MM.1S (cell line): ENCODE data around the gene ACOT13.
"Not testable (repeated sequence)": the region's sequence is repeated elsewhere in the genome, so short reads cannot be mapped to it uniquely, and the experiment has no call there.

Experiments
- DNase-seq: peaks from one replicate; pipeline ENCODE4 v3.0.0-alpha.2; 2015
- H2AFZ ChIP-seq: fragments of 300-600 bp; sonication (generic); 2 replicates; pipeline ENCODE4 v1.6.0; 2016; ENCODE audit warnings: antibody characterized with exemption, low read length
- H3F3A ChIP-seq: fragments of 300-600 bp; sonication (generic); 2 replicates; pipeline ENCODE4 v1.6.1; 2016; ENCODE audit warnings: mild to moderate bottlenecking, antibody characterized with exemption, low read length, moderate library complexity, mixed read lengths; ENCODE audit not compliant: insufficient read depth
- H3K27ac ChIP-seq: fragments of 300-600 bp; sonication (generic); 2 replicates; pipeline ENCODE4 v1.5.1; 2016; ENCODE audit warnings: mild to moderate bottlenecking, low read length
- H3K27me3 ChIP-seq: fragments of 300-600 bp; sonication (generic); replicated peaks from 2 replicates; pipeline ENCODE4 v1.6.0; 2016; ENCODE audit warnings: low read length; ENCODE audit not compliant: insufficient read depth
- H3K36me3 ChIP-seq: fragments of 300-600 bp; sonication (generic); replicated peaks from 2 replicates; pipeline ENCODE4 v1.6.1; 2016; ENCODE audit warnings: mild to moderate bottlenecking, low read length, mixed read lengths; ENCODE audit not compliant: insufficient read depth
- H3K4me1 ChIP-seq: fragments of 300-600 bp; sonication (generic); 2 replicates; pipeline ENCODE4 v1.6.1; 2016; ENCODE audit warnings: low read length, mixed read lengths
- H3K4me2 ChIP-seq: fragments of 300-600 bp; sonication (generic); 2 replicates; pipeline ENCODE4 v1.6.0; 2016; ENCODE audit warnings: low read depth, low read length
- H3K4me3 ChIP-seq: fragments of 300-600 bp; sonication (generic); 2 replicates; pipeline ENCODE4 v1.5.1; 2016; ENCODE audit warnings: low read length, mixed read lengths
- H3K79me2 ChIP-seq: fragments of 300-600 bp; sonication (generic); 2 replicates; pipeline ENCODE4 v1.6.1; 2016; ENCODE audit warnings: mixed run types, low read length, mixed read lengths
- H3K9ac ChIP-seq: fragments of 300-600 bp; sonication (generic); 2 replicates; pipeline ENCODE4 v1.6.1; 2016; ENCODE audit warnings: low read length, mixed read lengths
- H3K9me2 ChIP-seq: fragments of 300-600 bp; sonication (generic); replicated peaks from 2 replicates; pipeline ENCODE4 v1.6.1; 2016; ENCODE audit warnings: mild to moderate bottlenecking, low read length, mixed read lengths; ENCODE audit not compliant: insufficient read depth
- H3K9me3 ChIP-seq: fragments of 300-600 bp; sonication (generic); replicated peaks from 2 replicates; pipeline ENCODE4 v1.6.1; 2016; ENCODE audit warnings: mild to moderate bottlenecking, low read length, mixed read lengths; ENCODE audit not compliant: insufficient read depth
- H4K20me1 ChIP-seq: fragments of 300-600 bp; sonication (generic); 2 replicates; pipeline ENCODE4 v1.6.1; 2016; ENCODE audit warnings: mild to moderate bottlenecking, low read length, moderate library complexity, mixed read lengths; ENCODE audit not compliant: insufficient read depth
- EZH2 ChIP-seq: fragments of 300-600 bp; sonication (generic); optimal IDR thresholded peaks from 2 replicates; pipeline ENCODE3; 2017; ENCODE audit warnings: low read depth, mild to moderate bottlenecking, antibody characterized with exemption, low read length, mixed read lengths
- EZH2phosphoT487 ChIP-seq: fragments of 300-600 bp; sonication (generic); IDR thresholded peaks from 2 replicates; pipeline ENCODE4 v1.6.1; 2018; ENCODE audit warnings: antibody characterized with exemption, low read length
- TF ChIP-seq, protein P1 (sequence below): fragments of 300-600 bp; sonication (generic); IDR thresholded peaks from 2 replicates; pipeline ENCODE4 v1.5.1; 2016; ENCODE audit warnings: antibody characterized with exemption, low read length, mixed read lengths

ACOT13 gene

GRCh38 chr6:24709014-24709711 lies 42.3 kb downstream of the ACOT13 start:
- no peaks in the 10 kb centered on the region for H3K27me3 ChIP-seq
- no peaks in the 10 kb centered on the region for H3K9me2 ChIP-seq
- peaks cover 67% of the 10 kb centered on the region for H3K79me2 ChIP-seq
- peaks cover 44% of the 10 kb centered on the region for H3K36me3 ChIP-seq
- no peak overlapping the region for H2AFZ ChIP-seq
- H3K4me2 ChIP-seq, result no peak overlapping the region
- H3K9ac ChIP-seq, result no peak overlapping the region
- no peak for DNase-seq
- 0 out of 2 replicates have a peak, but pooled peaks cover 6% of the 10 kb centered on the region for H3F3A ChIP-seq
- TF ChIP-seq, protein P1, sequence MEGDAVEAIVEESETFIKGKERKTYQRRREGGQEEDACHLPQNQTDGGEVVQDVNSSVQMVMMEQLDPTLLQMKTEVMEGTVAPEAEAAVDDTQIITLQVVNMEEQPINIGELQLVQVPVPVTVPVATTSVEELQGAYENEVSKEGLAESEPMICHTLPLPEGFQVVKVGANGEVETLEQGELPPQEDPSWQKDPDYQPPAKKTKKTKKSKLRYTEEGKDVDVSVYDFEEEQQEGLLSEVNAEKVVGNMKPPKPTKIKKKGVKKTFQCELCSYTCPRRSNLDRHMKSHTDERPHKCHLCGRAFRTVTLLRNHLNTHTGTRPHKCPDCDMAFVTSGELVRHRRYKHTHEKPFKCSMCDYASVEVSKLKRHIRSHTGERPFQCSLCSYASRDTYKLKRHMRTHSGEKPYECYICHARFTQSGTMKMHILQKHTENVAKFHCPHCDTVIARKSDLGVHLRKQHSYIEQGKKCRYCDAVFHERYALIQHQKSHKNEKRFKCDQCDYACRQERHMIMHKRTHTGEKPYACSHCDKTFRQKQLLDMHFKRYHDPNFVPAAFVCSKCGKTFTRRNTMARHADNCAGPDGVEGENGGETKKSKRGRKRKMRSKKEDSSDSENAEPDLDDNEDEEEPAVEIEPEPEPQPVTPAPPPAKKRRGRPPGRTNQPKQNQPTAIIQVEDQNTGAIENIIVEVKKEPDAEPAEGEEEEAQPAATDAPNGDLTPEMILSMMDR, result no peak
- TF ChIP-seq EZH2phosphoT487, result no peak
- no peak for TF ChIP-seq EZH2
- H4K20me1 ChIP-seq, result peaks cover 3% of the 10 kb centered on the region
- no peak overlapping the region for H3K27ac ChIP-seq
- no peak overlapping the region for H3K4me3 ChIP-seq
- H3K4me1 ChIP-seq, result no peaks in the 10 kb centered on the region
- no peaks in the 10 kb centered on the region for H3K9me3 ChIP-seq

DNA sequence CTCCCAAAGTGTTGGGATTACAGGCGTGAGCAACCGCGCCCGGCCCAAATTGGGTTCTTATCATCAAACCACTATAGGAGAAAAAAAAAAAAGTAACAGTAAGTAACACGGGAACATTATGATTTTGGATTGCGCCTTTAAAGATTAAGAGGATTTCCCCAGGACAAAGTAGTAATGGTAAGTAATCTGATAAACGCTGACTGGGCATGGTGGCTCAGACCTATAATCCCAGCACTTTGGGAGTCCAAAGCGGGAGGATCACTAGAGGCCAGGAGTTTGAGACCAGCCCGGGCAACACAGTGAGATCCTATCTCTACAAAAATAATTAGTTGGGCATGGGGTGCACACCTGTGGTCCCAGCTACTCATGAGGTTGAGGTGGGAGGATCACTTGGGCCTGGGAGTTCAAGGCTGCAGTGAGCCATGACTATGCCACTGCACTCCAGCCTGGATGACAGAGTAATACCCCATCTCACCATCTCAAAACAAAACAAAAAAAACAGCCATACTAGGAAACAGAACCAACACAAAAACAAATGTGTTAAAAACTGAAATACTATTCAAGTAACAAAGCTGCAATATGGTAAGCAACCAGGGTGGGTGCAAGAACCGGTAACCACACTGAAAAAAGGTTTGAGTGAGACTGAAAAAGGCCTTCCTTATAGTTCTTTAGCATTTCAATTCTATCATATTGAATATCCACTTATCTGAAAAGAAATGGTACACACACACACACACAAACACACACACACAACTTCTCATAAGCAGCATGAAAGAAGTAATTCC lies 43.8 kb downstream of the ACOT13 start:
- Histone ChIP-seq H3K36me3 (peaks cover 42% of the 10 kb centered on the region), H3K9me3 (no peaks in the 10 kb centered on the region), H3K9me2 (no peaks in the 10 kb centered on the region), H3K4me2 (no peak overlapping the region), H3K9ac (no peak overlapping the region), H3F3A (0 out of 2 replicates have a peak, but pooled peaks cover 3% of the 10 kb centered on the region), H3K4me3 (no peak overlapping the region), H3K27me3 (no peaks in the 10 kb centered on the region), H2AFZ (no peak overlapping the region), H3K4me1 (no peaks in the 10 kb centered on the region), H3K27ac (no peak overlapping the region), H3K79me2 (peaks cover 76% of the 10 kb centered on the region), H4K20me1 (peaks cover 16% of the 10 kb centered on the region)
- no peak for TF ChIP-seq EZH2
- DNase-seq, result no peak

DNA sequence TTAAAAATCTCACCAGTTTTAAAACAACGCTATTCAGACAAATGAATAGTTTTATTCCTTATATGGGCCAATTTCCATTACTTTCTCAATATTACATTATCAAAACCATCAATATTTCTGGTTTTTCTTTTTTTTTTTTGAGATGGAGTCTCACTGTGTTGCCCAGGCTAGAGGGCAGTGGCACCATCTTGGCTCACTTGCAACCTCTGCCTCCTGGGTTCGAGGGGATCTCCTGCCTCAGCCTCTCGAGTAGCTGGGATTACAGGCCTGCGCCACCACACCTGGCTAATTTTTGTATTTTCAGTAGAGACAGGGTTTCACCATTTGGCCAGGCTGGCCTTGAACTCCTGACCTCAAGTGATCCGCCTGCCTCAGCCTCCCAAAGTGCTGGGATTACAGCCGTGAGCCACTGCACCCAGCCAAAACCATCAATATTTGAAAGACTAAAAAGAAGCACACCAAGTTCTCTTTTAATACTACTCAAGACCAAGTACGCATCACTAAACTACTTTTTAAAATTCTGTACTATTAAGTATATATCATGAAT lies 49.8 kb downstream of the ACOT13 start:
- not testable (repeated sequence) for H3K9me3 ChIP-seq, H3K9ac ChIP-seq, H3K9me2 ChIP-seq, H2AFZ ChIP-seq, DNase-seq, H3K27ac ChIP-seq, H3K27me3 ChIP-seq, H3K4me3 ChIP-seq
- Histone ChIP-seq H3K4me1 (peaks cover 15% of the 10 kb centered on the region), H4K20me1 (peaks cover 40% of the 10 kb centered on the region), H3K36me3 (peaks cover 29% of the 10 kb centered on the region), H3K79me2 (peaks cover 89% of the 10 kb centered on the region), H3K4me2 (peak overlapping the region; percentile 85), H3F3A (peaks cover 26% of the 10 kb centered on the region)

- Histone ChIP-seq H3K4me1 (peaks cover 19% of the 10 kb centered on the region), H3K9ac (peak overlapping the region; percentile 100), H3K36me3 (peaks cover 18% of the 10 kb centered on the region; the same call in 1 of the 2 replicates), H3K9me2 (no peaks in the 10 kb centered on the region), H3K79me2 (peaks cover 70% of the 10 kb centered on the region), H3K27ac (peak overlapping the region; percentile 6; the same call in 1 of the 2 replicates), H4K20me1 (peaks cover 37% of the 10 kb centered on the region), H3K4me2 (peak overlapping the region; percentile 85), H2AFZ (no peak overlapping the region), H3K27me3 (no peaks in the 10 kb centered on the region), H3K9me3 (no peaks in the 10 kb centered on the region), H3K4me3 (peak overlapping the region; percentile 100), H3F3A (peaks cover 29% of the 10 kb centered on the region)
- DNase-seq, result no peak
- no peak for TF ChIP-seq EZH2phosphoT487
- TF ChIP-seq EZH2, result no peak
- TF ChIP-seq, protein P1, result no peak
Observed at GRCh38 chr6:24718449-24719124, 51.7 kb downstream of the ACOT13 start.
